Activated T-cell treated with anti-CD3 and anti-CD28 coated beads, Interleukin-2, amount 50 U/mL, for 24 hours (primary cell): ENCODE measurements around the gene SUSD1.
"Not testable (repeated sequence)": the region's sequence is repeated elsewhere in the genome, so short reads cannot be mapped to it uniquely, and the experiment has no call there.

Experiments
- DNase-seq: peaks from one replicate; pipeline ENCODE4 v3.0.0-alpha.2; 2020
- H3K27ac Mint-ChIP-seq: 2 replicates; pipeline ENCODE4 v1.8.0; 2020; ENCODE audit warnings: mild to moderate bottlenecking, mixed read lengths
- H3K27me3 Mint-ChIP-seq: 2 replicates; pipeline ENCODE4 v1.8.0; 2020; ENCODE audit warnings: mixed read lengths
- H3K36me3 Mint-ChIP-seq: 2 replicates; pipeline ENCODE4 v1.8.0; 2020; ENCODE audit warnings: low read depth, mixed read lengths
- H3K4me1 Mint-ChIP-seq: 2 replicates; pipeline ENCODE4 v1.8.0; 2020; ENCODE audit warnings: low read depth, mixed read lengths
- H3K4me3 Mint-ChIP-seq: 2 replicates; pipeline ENCODE4 v1.8.0; 2020; ENCODE audit warnings: mild to moderate bottlenecking, moderate library complexity, mixed read lengths
- H3K9me3 Mint-ChIP-seq: 2 replicates; pipeline ENCODE4 v1.8.0; 2020; ENCODE audit warnings: mixed read lengths

SUSD1 gene

GRCh38 chr9:112130347-112130746, 44.8 kb downstream of the SUSD1 start:
- Mint-ChIP-seq H3K4me3 (no peak overlapping the region), H3K9me3 (no peaks in the 10 kb centered on the region), H3K4me1 (no peaks in the 10 kb centered on the region), H3K27ac (no peak overlapping the region), H3K36me3 (peaks cover 2% of the 10 kb centered on the region), H3K27me3 (no peaks in the 10 kb centered on the region)
- no peak for DNase-seq

- Mint-ChIP-seq H3K27ac (no peak overlapping the region), H3K27me3 (no peaks in the 10 kb centered on the region), H3K4me3 (no peak overlapping the region), H3K4me1 (no peaks in the 10 kb centered on the region), H3K36me3 (peaks cover 2% of the 10 kb centered on the region), H3K9me3 (no peaks in the 10 kb centered on the region)
- DNase-seq: no peak
Measured at GRCh38 chr9:112129246-112129645, 45.9 kb downstream of the SUSD1 start.

GRCh38 chr9:112128399-112128798, 46.7 kb downstream of the SUSD1 start:
- H3K27me3 Mint-ChIP-seq, H3K4me3 Mint-ChIP-seq: not testable (repeated sequence)

GRCh38 chr9:112127281-112127680, 47.8 kb downstream of the SUSD1 start:
- H3K27me3 Mint-ChIP-seq: no peaks in the 10 kb centered on the region
- no peak overlapping the region for H3K27ac Mint-ChIP-seq
- DNase-seq: no peak
- peaks cover 10% of the 10 kb centered on the region for H3K36me3 Mint-ChIP-seq
- peaks cover 2% of the 10 kb centered on the region for H3K4me1 Mint-ChIP-seq
- no peaks in the 10 kb centered on the region for H3K9me3 Mint-ChIP-seq
- H3K4me3 Mint-ChIP-seq: no peak overlapping the region

More at GRCh38 chr9:112128399-112128798, 46.7 kb downstream of the SUSD1 start:
- not testable (repeated sequence) for H3K4me1 Mint-ChIP-seq, H3K9me3 Mint-ChIP-seq, DNase-seq, H3K27ac Mint-ChIP-seq, H3K36me3 Mint-ChIP-seq

GRCh38 chr9:112125951-112126388, 49.1 kb downstream of the SUSD1 start:
- Mint-ChIP-seq H3K36me3 (peaks cover 13% of the 10 kb centered on the region), H3K9me3 (no peaks in the 10 kb centered on the region), H3K27ac (no peak overlapping the region), H3K4me3 (no peak overlapping the region), H3K27me3 (no peaks in the 10 kb centered on the region), H3K4me1 (peaks cover 14% of the 10 kb centered on the region)
- no peak for DNase-seq

GRCh38 chr9:112124156-112124555, 50.9 kb downstream of the SUSD1 start:
- Mint-ChIP-seq H3K4me1 (peaks cover 20% of the 10 kb centered on the region), H3K9me3 (no peaks in the 10 kb centered on the region), H3K36me3 (peaks cover 13% of the 10 kb centered on the region), H3K27me3 (no peaks in the 10 kb centered on the region), H3K27ac (no peak overlapping the region), H3K4me3 (no peak overlapping the region)
- DNase-seq: no peak

GRCh38 chr9:112121633-112122032, 53.5 kb downstream of the SUSD1 start:
- Mint-ChIP-seq H3K9me3 (no peaks in the 10 kb centered on the region), H3K4me3 (no peak overlapping the region), H3K36me3 (peaks cover 13% of the 10 kb centered on the region), H3K4me1 (peaks cover 21% of the 10 kb centered on the region), H3K27me3 (no peaks in the 10 kb centered on the region), H3K27ac (peak overlapping the region; percentile 58)
- no peak for DNase-seq

GRCh38 chr9:112120439-112120925, 54.6 kb downstream of the SUSD1 start:
- no peak for DNase-seq
- H3K9me3 Mint-ChIP-seq: no peaks in the 10 kb centered on the region
- H3K27me3 Mint-ChIP-seq: no peaks in the 10 kb centered on the region
- peaks cover 13% of the 10 kb centered on the region for H3K36me3 Mint-ChIP-seq
- H3K4me3 Mint-ChIP-seq: no peak overlapping the region
- no peak overlapping the region for H3K27ac Mint-ChIP-seq
- peaks cover 21% of the 10 kb centered on the region for H3K4me1 Mint-ChIP-seq

GRCh38 chr9:112120030-112120341, 55.1 kb downstream of the SUSD1 start:
- no peak for DNase-seq
- Mint-ChIP-seq H3K27ac (no peak overlapping the region), H3K36me3 (peaks cover 13% of the 10 kb centered on the region), H3K4me3 (no peak overlapping the region), H3K9me3 (no peaks in the 10 kb centered on the region), H3K27me3 (no peaks in the 10 kb centered on the region), H3K4me1 (peaks cover 21% of the 10 kb centered on the region)

- Mint-ChIP-seq H3K27ac (no peak overlapping the region), H3K4me3 (no peak overlapping the region), H3K9me3 (no peaks in the 10 kb centered on the region), H3K4me1 (peaks cover 21% of the 10 kb centered on the region), H3K36me3 (peaks cover 13% of the 10 kb centered on the region), H3K27me3 (no peaks in the 10 kb centered on the region)
- no peak for DNase-seq
Measured at GRCh38 chr9:112119225-112120029, 55.7 kb downstream of the SUSD1 start.

- Mint-ChIP-seq H3K36me3 (peaks cover 10% of the 10 kb centered on the region), H3K27ac (no peak overlapping the region), H3K4me1 (peaks cover 21% of the 10 kb centered on the region), H3K9me3 (no peaks in the 10 kb centered on the region), H3K4me3 (no peak overlapping the region), H3K27me3 (no peaks in the 10 kb centered on the region)
- DNase-seq: no peak
Measured at GRCh38 chr9:112118009-112118408, 57.1 kb downstream of the SUSD1 start.

- peaks cover 9% of the 10 kb centered on the region for H3K4me1 Mint-ChIP-seq
- DNase-seq: no peak
- H3K4me3 Mint-ChIP-seq: no peak overlapping the region
- H3K27ac Mint-ChIP-seq: no peak overlapping the region
- no peaks in the 10 kb centered on the region for H3K36me3 Mint-ChIP-seq
- no peaks in the 10 kb centered on the region for H3K9me3 Mint-ChIP-seq
- H3K27me3 Mint-ChIP-seq: no peaks in the 10 kb centered on the region
Measured at GRCh38 chr9:112115970-112116753, 58.9 kb downstream of the SUSD1 start.

GRCh38 chr9:112115109-112115508, 60.0 kb downstream of the SUSD1 start:
- H3K4me1 Mint-ChIP-seq: peaks cover 6% of the 10 kb centered on the region
- no peak for DNase-seq
- no peaks in the 10 kb centered on the region for H3K36me3 Mint-ChIP-seq
- H3K9me3 Mint-ChIP-seq: no peaks in the 10 kb centered on the region
- no peaks in the 10 kb centered on the region for H3K27me3 Mint-ChIP-seq
- no peak overlapping the region for H3K27ac Mint-ChIP-seq
- H3K4me3 Mint-ChIP-seq: no peak overlapping the region

- Mint-ChIP-seq H3K27ac (no peak overlapping the region), H3K4me3 (no peak overlapping the region), H3K36me3 (no peaks in the 10 kb centered on the region), H3K27me3 (no peaks in the 10 kb centered on the region), H3K9me3 (no peaks in the 10 kb centered on the region), H3K4me1 (no peaks in the 10 kb centered on the region)
- peak; percentile 31 for DNase-seq
Measured at GRCh38 chr9:112112941-112113681, 62.0 kb downstream of the SUSD1 start.
